LHCN-M2 (cell line): ENCODE measurements around the gene FAM161B. TPM values are rescaled to one million over a fixed set of nuclear protein-coding genes. Genes with fewer than 3 reads are reported as not detected.
"Not testable (repeated sequence)": the region's sequence is repeated elsewhere in the genome, so short reads cannot be mapped to it uniquely, and the experiment has no call there.

ENCODE experiments used
- DNase-seq: peaks from one replicate; pipeline ENCODE4 v3.0.0-alpha.2; 2012; ENCODE audit warnings: low read depth
- total RNA-seq: library from RNA; depleted of rRNA; stranded (reverse); fragments of >200 nt; gene quantifications from 2 replicates; pipeline ENCODE4 v1.2.3, GENCODE V29; 2014

FAM161B gene
- total RNA-seq, 1 experiment from 2014 or later = 3.4 TPM

- peak; percentile 65 for DNase-seq
These were observed 6.8 kb downstream of the FAM161B start for GRCh38 chr14:73943083-73943482.

DNA sequence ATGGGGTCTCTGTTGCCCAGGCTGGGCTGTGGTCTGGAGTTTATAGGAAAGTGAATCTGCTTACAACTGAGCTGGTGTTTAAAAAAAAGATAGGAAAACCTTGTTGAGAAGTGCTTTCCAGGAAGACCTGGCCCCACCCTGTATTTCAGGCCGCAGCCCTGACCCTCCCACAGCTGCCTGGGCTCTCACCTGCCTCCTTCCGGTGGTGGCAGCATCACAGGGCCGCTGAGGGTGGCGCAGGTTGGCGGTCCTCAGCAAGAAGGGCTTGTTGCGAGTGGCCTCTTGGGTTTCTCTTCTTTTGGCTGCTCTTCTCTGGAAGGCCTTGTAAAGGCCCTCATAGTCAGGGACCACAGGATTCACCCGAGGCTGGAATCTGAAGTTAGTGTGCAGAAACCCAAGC, 7.7 kb downstream of the FAM161B start:
- DNase-seq = no peak

DNA sequence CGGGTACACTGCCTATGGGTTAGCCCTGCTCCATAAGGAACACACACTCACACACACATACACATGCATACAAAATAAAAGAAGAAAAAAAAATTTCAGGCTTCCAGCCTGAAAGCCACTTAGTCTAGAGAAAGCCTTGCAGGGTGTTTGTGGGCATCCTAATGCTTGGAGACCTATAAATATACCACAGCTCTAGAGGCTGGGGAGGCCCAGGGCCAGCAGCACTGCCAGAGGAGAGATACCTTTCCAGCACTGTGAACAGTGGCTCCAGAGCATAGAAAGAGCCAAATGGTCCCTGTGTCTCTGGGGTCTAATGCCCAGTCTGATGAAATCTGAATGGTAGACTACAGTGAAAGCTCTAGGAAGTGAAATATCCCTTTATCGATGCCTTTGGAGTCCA, 12.9 kb downstream of the FAM161B start:
- DNase-seq = no peak

DNA sequence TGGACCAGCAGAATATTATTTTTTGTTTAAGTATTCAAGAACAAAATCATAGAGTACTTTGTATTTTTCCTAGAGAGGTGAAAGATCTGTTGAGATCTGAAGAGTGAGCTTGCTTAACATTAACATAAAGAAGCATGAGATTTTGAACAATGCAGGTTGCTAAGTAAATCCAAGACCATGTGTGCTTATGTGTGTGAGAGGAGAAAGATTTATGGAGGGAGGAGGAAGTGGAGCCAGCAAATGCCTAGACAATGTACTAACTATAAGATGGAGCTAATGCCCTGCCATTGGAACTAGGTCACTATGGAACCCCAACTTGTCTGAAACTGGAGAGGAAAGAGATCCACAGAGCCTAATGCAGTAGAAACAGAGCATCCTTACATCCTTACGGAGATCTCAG, 13.3 kb downstream of the FAM161B start:
- DNase-seq = no peak

- peak; percentile 16 for DNase-seq
These were observed 14.2 kb downstream of the FAM161B start for GRCh38 chr14:73935666-73936065.

- no peak for DNase-seq
These were observed 25.6 kb downstream of the FAM161B start for GRCh38 chr14:73924337-73924736.

- DNase-seq = not testable (repeated sequence)
These were observed 30.4 kb downstream of the FAM161B start for GRCh38 chr14:73919457-73919856.

- DNase-seq = no peak
These were observed 33.6 kb downstream of the FAM161B start for GRCh38 chr14:73916324-73916723.

DNA sequence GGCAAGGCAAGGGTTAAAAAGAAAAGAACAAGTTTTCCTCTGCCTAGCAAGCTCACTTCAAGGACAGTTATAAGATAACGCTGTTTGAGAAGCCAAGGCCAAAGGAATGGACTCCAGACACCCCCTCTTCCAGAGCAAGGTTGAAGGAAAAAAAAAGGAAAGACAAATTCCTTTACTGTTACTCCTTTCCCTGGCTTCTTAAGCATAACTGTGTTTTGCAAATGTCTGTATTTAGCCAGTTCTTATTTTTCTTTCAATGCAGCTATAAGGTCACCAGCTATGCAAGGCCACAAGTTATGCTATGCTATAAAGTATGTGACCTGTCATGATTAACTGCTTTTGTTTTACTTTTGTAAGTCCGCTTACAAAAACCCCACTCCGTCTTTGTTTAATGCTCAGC, 36.6 kb downstream of the FAM161B start:
- DNase-seq = no peak

GRCh38 chr14:73909681-73910080, 40.2 kb downstream of the FAM161B start:
- DNase-seq = no peak

- DNase-seq = no peak
These were observed 46.9 kb downstream of the FAM161B start for GRCh38 chr14:73903028-73903427.

GRCh38 chr14:73896521-73896920, 53.4 kb downstream of the FAM161B start:
- DNase-seq = peak; percentile 11

- no peak for DNase-seq
These were observed 54.0 kb downstream of the FAM161B start for GRCh38 chr14:73895939-73896338.

DNA sequence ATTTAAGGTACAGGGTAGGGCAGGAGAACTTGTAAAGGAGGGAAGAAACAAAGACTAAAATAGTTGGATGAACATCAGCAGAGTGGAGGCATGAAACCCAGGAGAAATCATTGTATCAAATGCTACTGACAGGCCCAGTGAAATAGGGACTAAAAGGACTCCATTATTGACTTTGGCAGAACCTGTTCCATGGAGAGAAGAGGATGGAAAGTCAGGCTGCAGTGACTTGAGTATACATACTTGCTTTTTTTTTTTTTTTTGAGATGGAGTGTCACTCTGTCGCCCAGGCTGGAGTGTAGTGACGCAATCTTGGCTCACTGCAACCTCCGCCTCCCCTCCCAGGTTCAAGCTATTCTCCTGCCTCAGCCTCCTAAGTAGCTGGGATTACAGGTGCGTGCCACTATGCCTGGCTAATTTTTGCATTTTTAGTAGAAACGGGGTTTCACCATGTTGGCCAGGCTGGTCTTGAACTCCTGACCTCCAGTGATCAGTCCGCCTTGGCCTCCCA, 55.7 kb downstream of the FAM161B start:
- DNase-seq = not testable (repeated sequence)

DNA sequence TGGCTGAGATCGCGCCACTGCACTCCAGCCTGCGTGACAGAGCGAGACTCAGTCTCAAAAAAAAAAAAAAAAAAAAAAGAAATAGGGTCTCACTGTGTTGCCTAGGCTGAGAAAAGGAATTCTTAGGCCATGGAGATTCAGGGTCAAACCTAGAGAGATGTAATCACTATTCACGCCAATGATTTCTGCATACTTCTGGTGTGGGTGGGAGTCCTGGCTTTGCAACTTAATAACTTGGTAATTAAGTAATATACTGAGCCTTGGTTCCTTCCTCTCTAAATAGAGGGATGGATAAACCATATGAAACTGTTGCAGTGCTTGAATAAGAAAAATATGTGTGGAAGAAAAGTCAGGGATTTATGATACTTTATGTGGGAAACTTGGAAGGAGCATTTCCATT, 60.5 kb downstream of the FAM161B start:
- no peak for DNase-seq

DNA sequence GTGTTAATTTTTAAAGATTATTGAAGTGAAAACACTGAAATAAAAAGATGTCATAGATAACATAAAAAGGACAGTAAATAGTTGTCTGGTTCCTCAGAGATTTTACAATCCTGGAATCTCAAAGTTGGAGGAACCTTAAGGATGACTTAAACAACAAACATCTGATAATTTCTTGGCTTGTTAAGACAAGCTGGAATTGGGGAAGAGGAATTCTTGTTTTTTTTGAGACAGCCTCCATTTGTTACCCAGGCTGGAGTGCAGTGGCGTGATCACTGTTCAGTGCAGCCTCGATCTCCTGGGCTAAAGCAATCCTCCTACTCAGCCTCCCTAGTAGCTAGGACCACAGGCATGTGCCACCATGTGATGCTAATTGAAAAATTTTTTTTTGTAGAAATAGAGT, 60.9 kb downstream of the FAM161B start:
- DNase-seq = no peak

DNA sequence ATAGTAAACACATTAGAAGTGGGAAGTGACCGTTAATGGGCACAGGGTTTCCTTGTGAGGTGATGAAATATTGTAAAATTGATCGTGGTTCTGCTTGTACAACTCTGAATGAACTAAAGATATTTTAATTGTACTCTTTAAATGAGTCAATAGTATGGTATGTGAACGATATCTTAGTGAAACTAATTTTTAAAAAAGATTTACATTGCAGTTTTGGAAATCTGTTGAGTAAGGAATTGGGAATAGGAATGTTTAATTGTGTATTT, 61.5 kb downstream of the FAM161B start:
- no peak for DNase-seq

DNA sequence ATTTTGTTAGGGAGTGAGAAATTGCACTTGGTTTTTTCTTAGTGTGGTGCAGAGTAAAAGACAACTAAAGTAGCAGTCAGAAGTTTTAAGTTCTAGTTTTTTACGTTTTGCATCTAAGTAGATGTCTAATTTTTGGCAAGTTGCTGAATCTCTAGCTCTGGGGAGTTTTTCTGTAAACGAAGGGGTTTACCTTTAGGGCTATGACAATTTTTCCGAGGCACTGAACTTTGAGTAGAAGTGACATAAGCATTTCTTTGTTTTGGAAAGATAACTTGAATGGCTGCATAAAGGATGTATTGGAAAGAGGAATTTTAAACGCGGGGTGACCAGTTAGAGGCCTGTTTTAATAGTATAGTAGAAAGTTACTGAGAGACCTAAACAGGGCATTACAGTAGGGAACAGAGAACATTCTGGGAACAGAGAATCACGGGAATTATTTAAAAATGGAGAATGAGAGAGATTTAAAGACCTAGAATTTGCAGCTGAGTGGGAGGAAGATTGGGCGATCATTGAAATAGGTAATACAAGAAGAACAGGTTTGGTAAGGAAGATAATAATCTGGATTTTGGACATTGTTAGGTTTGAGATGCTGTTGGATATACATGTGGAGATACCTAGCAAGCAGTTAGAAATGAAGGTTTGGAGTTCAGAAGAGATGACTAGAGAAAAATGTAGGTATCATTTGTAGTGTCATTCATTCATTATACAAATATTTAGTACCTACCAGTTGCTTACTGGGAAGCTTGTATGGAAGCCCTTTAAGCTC, 62.0 kb downstream of the FAM161B start:
- no peak for DNase-seq

DNA sequence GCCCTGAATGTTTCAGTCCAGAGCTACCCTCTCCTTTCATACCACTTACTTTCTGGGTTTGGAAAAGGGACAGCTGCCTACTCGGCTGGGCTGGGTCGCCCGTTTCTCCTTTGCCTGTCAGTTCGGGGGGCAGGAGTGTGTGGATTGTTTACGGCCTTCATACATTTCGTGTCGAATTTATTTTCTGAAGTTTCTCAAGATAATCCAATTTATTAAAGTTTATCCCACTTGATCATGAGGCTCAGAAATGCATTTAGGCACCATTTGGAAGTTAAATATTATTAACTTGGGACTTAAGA, 62.6 kb downstream of the FAM161B start:
- DNase-seq = no peak

- DNase-seq = peak; percentile 97
These were observed 63.2 kb downstream of the FAM161B start, which contains the start of gene ZNF410 for GRCh38 chr14:73886449-73887317. TSS of gene ZNF410 (plus strand) at chr14:73886859. CDS start at chr14:73892176, 5,317 bp downstream.

DNA sequence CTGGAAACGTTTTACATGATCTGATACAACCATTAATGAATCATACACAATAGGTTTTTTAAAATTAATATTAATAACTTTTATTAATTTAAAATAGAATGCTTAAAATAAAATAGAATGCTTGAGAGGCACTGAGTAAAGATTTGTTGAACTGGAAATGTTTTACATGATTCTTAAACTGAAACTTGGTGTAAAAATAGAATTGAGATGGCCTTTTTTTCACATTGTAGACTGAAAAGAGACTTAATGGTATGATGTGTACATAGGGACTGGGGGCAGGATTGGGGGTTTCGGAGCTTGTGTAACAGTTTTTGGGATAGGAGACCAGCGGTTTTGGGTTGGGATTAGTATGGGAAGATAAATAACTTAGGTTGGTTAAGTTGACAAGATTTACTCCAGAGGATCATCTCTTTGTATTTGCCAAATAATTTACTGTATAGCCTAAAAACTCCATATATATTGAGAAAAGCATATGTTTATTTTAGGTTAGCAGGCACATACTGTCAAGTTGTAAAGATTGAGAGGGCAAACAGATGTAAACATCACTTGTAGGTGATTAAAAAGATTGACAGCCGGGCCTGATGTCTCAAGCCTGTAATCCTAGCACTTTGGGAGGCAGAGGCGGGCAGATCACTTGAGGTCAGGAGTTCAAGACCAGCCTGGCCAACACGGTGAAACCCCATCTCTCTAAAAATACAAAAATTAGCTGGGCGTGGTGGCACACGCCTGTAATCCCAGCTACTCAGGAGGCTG, 65.3 kb downstream of the FAM161B start:
- no peak for DNase-seq
